Measurements from ENCODE around the gene ACOT8.
A peak's percentile ranks its signal among the peaks of the same experiment; 100 is the strongest.
"Not testable (repeated sequence)": the region's sequence is repeated elsewhere in the genome, so short reads cannot be mapped to it uniquely, and the experiment has no call there.

The ACOT8 gene

GRCh38 chr20:45823949-45824835, 33.0 kb downstream of the ACOT8 start:
- no peak for DNase-seq

GRCh38 chr20:45822857-45823256, 34.3 kb downstream of the ACOT8 start:
- no peak for DNase-seq

GRCh38 chr20:45821947-45822346, 35.2 kb downstream of the ACOT8 start:
- no peak for DNase-seq

- DNase-seq: no peak
These were observed 37.7 kb downstream of the ACOT8 start for GRCh38 chr20:45819466-45819865.

GRCh38 chr20:45818239-45818638, 39.0 kb downstream of the ACOT8 start:
- no peak for DNase-seq

GRCh38 chr20:45817376-45818194, 39.6 kb downstream of the ACOT8 start:
- DNase-seq: no peak

- DNase-seq: no peak
These were observed 40.2 kb downstream of the ACOT8 start for GRCh38 chr20:45816951-45817350.

- DNase-seq: no peak
These were observed 42.9 kb downstream of the ACOT8 start for GRCh38 chr20:45814314-45814713.

GRCh38 chr20:45813489-45813888, 43.7 kb downstream of the ACOT8 start:
- no peak for DNase-seq

GRCh38 chr20:45813006-45813340, 44.2 kb downstream of the ACOT8 start:
- DNase-seq: no peak

- peak; percentile 75 to 94 for DNase-seq
These were observed 44.8 kb downstream of the ACOT8 start, which contains the start of gene UBE2C for GRCh38 chr20:45812157-45813005. UBE2C (plus strand) TSS chr20:45812644; CDS start chr20:45812696, 52 bp downstream.

GRCh38 chr20:45810191-45810970, 46.8 kb downstream of the ACOT8 start:
- no peak for DNase-seq

- DNase-seq: no peak
These were observed 55.3 kb downstream of the ACOT8 start for GRCh38 chr20:45801851-45802250.

- DNase-seq: peak in 1 of 2 experiments; percentile 16
These were observed 58.1 kb downstream of the ACOT8 start for GRCh38 chr20:45798935-45799642.

GRCh38 chr20:45797955-45798354, 59.2 kb downstream of the ACOT8 start:
- not testable (repeated sequence) for DNase-seq

GRCh38 chr20:45797510-45797909, 59.7 kb downstream of the ACOT8 start:
- not testable (repeated sequence) for DNase-seq

- no peak for DNase-seq
These were observed 60.7 kb downstream of the ACOT8 start for GRCh38 chr20:45796337-45797065.

GRCh38 chr20:45792317-45793118, 64.7 kb downstream of the ACOT8 start:
- no peak for DNase-seq

Measured in cerebellar nuclear complex (tissue), 1 donor.